ENCODE results near the gene CPNE1.

GRCh38 chr20:35653430-35653734 is 11.3 kb downstream of the CPNE1 start:
- no peak for TF ChIP-seq CREB5 (CRISPR knock-in tag; IDR thresholded peaks at IDR 0.05; ENCODE audit: low read depth)
- TF ChIP-seq PATZ1 (CRISPR knock-in tag; IDR thresholded peaks at IDR 0.05; ENCODE audit: borderline replicate concordance): no peak
- TF ChIP-seq TOX (CRISPR knock-in tag; IDR thresholded peaks at IDR 0.05; ENCODE audit: borderline replicate concordance): no peak
- no peak for TF ChIP-seq ZFP3 (CRISPR knock-in tag; IDR thresholded peaks at IDR 0.05)
- TF ChIP-seq TCF4 (CRISPR knock-in tag; IDR thresholded peaks at IDR 0.05; ENCODE audit: borderline replicate concordance): no peak
- no peak for TF ChIP-seq ZNF70 (CRISPR knock-in tag; IDR thresholded peaks at IDR 0.05)
- no peak for TF ChIP-seq CSRNP3 (CRISPR knock-in tag; IDR thresholded peaks at IDR 0.05)

Measured in SK-N-SH treated with all-trans-retinoic acid at 6 μM for 48 hours (cell line).